Ishikawa (cell line): ENCODE data around the gene TMUB2.

Source experiments
- CEBPB ChIP-seq: IDR thresholded peaks from 2 replicates; pipeline ENCODE4 v1.6.1; 2012
- CREB1 ChIP-seq: IDR thresholded peaks from 2 replicates; pipeline ENCODE4 v1.6.1; 2012; ENCODE audit warnings: low read depth
- EGR1 ChIP-seq: IDR thresholded peaks from 2 replicates; pipeline ENCODE4 v1.6.1; 2012
- EP300 ChIP-seq: IDR thresholded peaks from 2 replicates; pipeline ENCODE4 v1.6.1; 2012; ENCODE audit warnings: borderline replicate concordance
- FOXM1 ChIP-seq: IDR thresholded peaks from 2 replicates; pipeline ENCODE4 v1.6.1; 2012; ENCODE audit warnings: low read depth, borderline replicate concordance
- NFIC ChIP-seq: IDR thresholded peaks from 2 replicates; pipeline ENCODE4 v1.6.1; 2012
- RAD21 ChIP-seq: IDR thresholded peaks from 2 replicates; pipeline ENCODE4 v1.6.1; 2012; ENCODE audit warnings: low read depth
- REST ChIP-seq: IDR thresholded peaks from 2 replicates; pipeline ENCODE4 v1.6.1; 2012; ENCODE audit warnings: low read depth, mild to moderate bottlenecking
- TAF1 ChIP-seq: IDR thresholded peaks from 2 replicates; pipeline ENCODE4 v1.6.1; 2012; ENCODE audit warnings: low read depth, mild to moderate bottlenecking
- TCF12 ChIP-seq: IDR thresholded peaks from 2 replicates; pipeline ENCODE4 v1.6.1; 2012; ENCODE audit warnings: low read depth
- TEAD4 ChIP-seq: IDR thresholded peaks from 2 replicates; pipeline ENCODE4 v1.6.1; 2012
- YY1 ChIP-seq: IDR thresholded peaks from 2 replicates; pipeline ENCODE4 v1.6.1; 2012; ENCODE audit warnings: low read depth
- ZBTB7A ChIP-seq: IDR thresholded peaks from 2 replicates; pipeline ENCODE4 v1.6.1; 2012; ENCODE audit warnings: low read depth
- TF ChIP-seq, protein P1 (sequence below): IDR thresholded peaks from 2 replicates; pipeline ENCODE4 v1.6.1; 2012
- TF ChIP-seq, protein P2 (sequence below): IDR thresholded peaks from 2 replicates; pipeline ENCODE4 v1.6.1; 2012

The TMUB2 gene

GRCh38 chr17:44187131-44187899, 543 bp downstream of the TMUB2 start:
- TF ChIP-seq NFIC: no peak
- peak; percentile 97 for TF ChIP-seq ZBTB7A
- no peak for TF ChIP-seq TCF12
- no peak for TF ChIP-seq REST

DNA sequence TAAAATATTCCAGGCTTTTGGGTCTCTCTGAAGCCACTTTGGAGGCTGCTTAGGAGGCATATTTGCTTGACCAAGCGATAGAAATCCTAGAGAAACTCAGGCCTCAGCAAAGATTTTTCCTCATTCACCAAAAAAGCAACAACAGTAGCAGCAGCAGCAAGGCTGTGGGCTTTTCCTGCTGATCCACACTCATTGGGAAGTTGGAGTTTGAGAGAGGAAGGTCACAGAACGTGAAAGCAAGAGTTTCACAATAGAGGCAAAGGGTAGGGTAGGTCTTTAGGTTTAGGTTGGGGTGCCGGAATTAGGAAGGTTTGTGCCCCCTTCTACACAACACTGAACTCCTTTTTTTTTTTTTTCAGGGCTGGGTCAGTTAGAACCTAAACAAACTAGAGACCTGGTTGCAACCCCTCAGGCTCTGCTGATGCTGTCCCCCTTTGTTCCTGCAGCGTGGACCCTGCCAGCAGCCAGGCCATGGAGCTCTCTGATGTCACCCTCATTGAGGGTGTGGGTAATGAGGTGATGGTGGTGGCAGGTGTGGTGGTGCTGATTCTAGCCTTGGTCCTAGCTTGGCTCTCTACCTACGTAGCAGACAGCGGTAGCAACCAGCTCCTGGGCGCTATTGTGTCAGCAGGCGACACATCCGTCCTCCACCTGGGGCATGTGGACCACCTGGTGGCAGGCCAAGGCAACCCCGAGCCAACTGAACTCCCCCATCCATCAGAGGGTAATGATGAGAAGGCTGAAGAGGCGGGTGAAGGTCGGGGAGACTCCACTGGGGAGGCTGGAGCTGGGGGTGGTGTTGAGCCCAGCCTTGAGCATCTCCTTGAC, 2.0 kb downstream of the TMUB2 start:
- TF ChIP-seq CREB1: no peak
- TF ChIP-seq, protein P1, sequence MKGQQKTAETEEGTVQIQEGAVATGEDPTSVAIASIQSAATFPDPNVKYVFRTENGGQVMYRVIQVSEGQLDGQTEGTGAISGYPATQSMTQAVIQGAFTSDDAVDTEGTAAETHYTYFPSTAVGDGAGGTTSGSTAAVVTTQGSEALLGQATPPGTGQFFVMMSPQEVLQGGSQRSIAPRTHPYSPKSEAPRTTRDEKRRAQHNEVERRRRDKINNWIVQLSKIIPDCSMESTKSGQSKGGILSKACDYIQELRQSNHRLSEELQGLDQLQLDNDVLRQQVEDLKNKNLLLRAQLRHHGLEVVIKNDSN: no peak
- TF ChIP-seq NFIC: no peak
- TF ChIP-seq TAF1: no peak
- no peak for TF ChIP-seq RAD21
- no peak for TF ChIP-seq TCF12
- TF ChIP-seq FOXM1: no peak
- TF ChIP-seq ZBTB7A: no peak
- TF ChIP-seq REST: no peak

- TF ChIP-seq REST (no peak), ZBTB7A (no peak), FOXM1 (no peak), TCF12 (no peak), TEAD4 (no peak), YY1 (no peak), EP300 (no peak), EGR1 (no peak), CREB1 (no peak), CEBPB (no peak), NFIC (no peak), RAD21 (no peak), TAF1 (no peak)
- TF ChIP-seq, protein P1: no peak
- TF ChIP-seq, protein P2, sequence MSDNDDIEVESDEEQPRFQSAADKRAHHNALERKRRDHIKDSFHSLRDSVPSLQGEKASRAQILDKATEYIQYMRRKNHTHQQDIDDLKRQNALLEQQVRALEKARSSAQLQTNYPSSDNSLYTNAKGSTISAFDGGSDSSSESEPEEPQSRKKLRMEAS: no peak
These were observed 3.7 kb downstream of the TMUB2 start for GRCh38 chr17:44190481-44190880.

GRCh38 chr17:44191369-44191768, 4.6 kb downstream of the TMUB2 start:
- TF ChIP-seq TCF12 (no peak), CEBPB (no peak), CREB1 (no peak), FOXM1 (no peak), REST (no peak), TAF1 (no peak), EP300 (no peak), TEAD4 (no peak), EGR1 (no peak), YY1 (no peak), ZBTB7A (no peak), NFIC (no peak), RAD21 (no peak)
- TF ChIP-seq, protein P2: no peak
- TF ChIP-seq, protein P1: no peak
